H1 (cell line): ENCODE data around the gene METTL21C. TPM values are rescaled to one million over a fixed set of nuclear protein-coding genes. Genes with fewer than 3 reads are reported as not detected.

Experiments
- CTCF ChIA-PET: fragments of 300-600 bp; sonication (Branson Sonifier 250); formaldehyde crosslinking; loops from one replicate; lab custom pipeline; 2021; ENCODE audit not compliant: partially characterized antibody; lab: Charles Lee
- POLR2A ChIA-PET: fragments of 300-600 bp; sonication (Branson Sonifier 250); formaldehyde crosslinking; loops from one replicate; lab custom pipeline; 2021; ENCODE audit warnings: inconsistent platforms; ENCODE audit not compliant: partially characterized antibody; lab: Charles Lee
- DNase-seq, 2 experiments: peaks; one replicate each; pipeline versions ENCODE4 v3.0.0 to v3.0.0-alpha.2; 2010 to 2022; ENCODE audit warnings: low spot score in 2 of 2, low read depth in 1 of 2, mixed read lengths in 1 of 2
- FAIRE-seq: peaks from 2 replicates; lab custom pipeline; 2011; peaks lifted over from hg19 to GRCh38; lab: Jason Lieb, UNC
- H2AFZ ChIP-seq: 2 replicates; pipeline ENCODE4 v1.8.1; 2012; ENCODE audit warnings: low read length, inconsistent platforms
- H2AK5ac ChIP-seq: 2 replicates; pipeline ENCODE4 v1.6.1; 2013; ENCODE audit warnings: low read depth, low read length
- H2BK120ac ChIP-seq: replicated peaks from 2 replicates; pipeline ENCODE3; 2013; ENCODE audit warnings: low read depth, low read length, inconsistent platforms
- H2BK12ac ChIP-seq: 2 replicates; pipeline ENCODE4 v1.6.1; 2013; ENCODE audit warnings: low read depth, low read length
- H2BK15ac ChIP-seq: 2 replicates; pipeline ENCODE4 v1.6.1; 2013; ENCODE audit warnings: low read length
- H2BK20ac ChIP-seq: 2 replicates; pipeline ENCODE4 v1.6.1; 2013; ENCODE audit warnings: low read length
- H2BK5ac ChIP-seq: 2 replicates; pipeline ENCODE4 v1.6.1; 2013; ENCODE audit warnings: low read depth, low read length
- H3K14ac ChIP-seq: 2 replicates; pipeline ENCODE4 v1.6.1; 2013; ENCODE audit warnings: inconsistent platforms; ENCODE audit not compliant: insufficient read length
- H3K18ac ChIP-seq: 2 replicates; pipeline ENCODE4 v1.6.1; 2013; ENCODE audit warnings: low read length; ENCODE audit errors: extremely low read depth
- H3K23ac ChIP-seq: 2 replicates; pipeline ENCODE4 v1.6.1; 2013; ENCODE audit warnings: inconsistent platforms; ENCODE audit not compliant: insufficient read length
- H3K23me2 ChIP-seq: 2 replicates; pipeline ENCODE4 v1.6.1; 2013; ENCODE audit warnings: low read depth, low read length
- H3K27ac ChIP-seq: 2 replicates; pipeline ENCODE4 v1.6.1; 2011; ENCODE audit warnings: low read depth, low read length, inconsistent platforms
- H3K27me3 ChIP-seq, 4 experiments: replicated peaks in 1 of 4; 1 replicate in 1 of 4; 2 replicates in 3 of 4; pipeline versions ENCODE4 v1.6.1 to v1.8.1; 2011 to 2013; ENCODE audit warnings: low read length in 3 of 4, mild to moderate bottlenecking in 3 of 4, inconsistent platforms in 2 of 4, mixed read lengths in 2 of 4, moderate library complexity in 1 of 4; ENCODE audit not compliant: control insufficient read depth in 3 of 4, insufficient read depth in 3 of 4; ENCODE audit errors: extremely low read depth in 1 of 4
- H3K36me3 ChIP-seq, 4 experiments: 2 replicates each; pipeline versions ENCODE4 v1.6.1 to v1.8.1; 2011 to 2013; ENCODE audit warnings: mild to moderate bottlenecking in 4 of 4, low read length in 3 of 4, moderate library complexity in 2 of 4, control low read depth in 1 of 4, inconsistent platforms in 1 of 4; ENCODE audit not compliant: insufficient read depth in 4 of 4, control insufficient read depth in 2 of 4
- H3K4ac ChIP-seq: replicated peaks from 2 replicates; pipeline ENCODE3; 2013; ENCODE audit warnings: low read length, low read depth, mixed read lengths, inconsistent platforms; ENCODE audit not compliant: insufficient read length
- H3K4me1 ChIP-seq, 4 experiments: replicated peaks in 1 of 4; 1 replicate in 1 of 4; 2 replicates in 3 of 4; pipeline versions ENCODE4 v1.6.1 to v1.8.1; 2011 to 2013; ENCODE audit warnings: low read length in 3 of 4, inconsistent platforms in 2 of 4, mixed read lengths in 1 of 4; ENCODE audit not compliant: insufficient read depth in 4 of 4, control insufficient read depth in 3 of 4
- H3K4me2 ChIP-seq, 2 experiments: 2 replicates each; pipeline versions ENCODE4 v1.6.1 to v1.8.1; 2011 to 2013; ENCODE audit warnings: low read depth in 2 of 2, low read length in 2 of 2, control low read depth in 1 of 2, inconsistent platforms in 1 of 2, mild to moderate bottlenecking in 1 of 2; ENCODE audit not compliant: insufficient read depth in 1 of 2
- H3K4me3 ChIP-seq, 4 experiments: fragments of 200-600, 300-600 bp in 1 of 4; sonication (generic), shearing (Covaris generic), sonication (Bioruptor Twin) in 1 of 4; 2 replicates each; pipeline versions ENCODE4 v1.5.1 to v1.8.1; 2011 to 2016; ENCODE audit warnings: low read length in 4 of 4, low read depth in 3 of 4, control low read depth in 2 of 4, inconsistent platforms in 2 of 4, mild to moderate bottlenecking in 2 of 4, mixed read lengths in 1 of 4, moderate library complexity in 1 of 4; ENCODE audit not compliant: insufficient read depth in 2 of 4; ENCODE audit errors: extremely low read depth in 1 of 4
- H3K56ac ChIP-seq: replicated peaks from 2 replicates; pipeline ENCODE3; 2013; ENCODE audit warnings: low read depth, mild to moderate bottlenecking, mixed read lengths, low read length, inconsistent platforms; ENCODE audit not compliant: insufficient read length
- H3K79me1 ChIP-seq: 2 replicates; pipeline ENCODE4 v1.6.1; 2013; ENCODE audit warnings: low read depth, low read length, control low read depth
- H3K79me2 ChIP-seq, 2 experiments: 2 replicates each; pipeline versions ENCODE4 v1.6.1 to v1.8.1; 2012 to 2013; ENCODE audit warnings: low read length in 2 of 2, mild to moderate bottlenecking in 2 of 2, inconsistent platforms in 1 of 2; ENCODE audit not compliant: insufficient read depth in 2 of 2, control insufficient read depth in 1 of 2
- H3K9ac ChIP-seq, 4 experiments: replicated peaks in 1 of 4; 1 replicate in 1 of 4; 2 replicates in 3 of 4; pipeline versions ENCODE4 v1.6.1 to v1.8.1; 2011 to 2013; ENCODE audit warnings: low read depth in 3 of 4, low read length in 3 of 4, control low read depth in 2 of 4, mild to moderate bottlenecking in 2 of 4, moderate library complexity in 2 of 4, inconsistent platforms in 1 of 4; ENCODE audit errors: extremely low read depth in 1 of 4
- H3K9me3 ChIP-seq, 2 experiments: 2 replicates each; pipeline versions ENCODE4 v1.6.1 to v1.8.1; 2012 to 2013; ENCODE audit warnings: mild to moderate bottlenecking in 2 of 2, moderate library complexity in 2 of 2, control low read depth in 1 of 2, inconsistent platforms in 1 of 2, low read depth in 1 of 2, low read length in 1 of 2, mixed read lengths in 1 of 2; ENCODE audit not compliant: insufficient read depth in 2 of 2
- H4K20me1 ChIP-seq, 2 experiments: replicated peaks in 1 of 2; 2 replicates each; pipeline versions ENCODE3 to v1.8.1; 2011 to 2013; ENCODE audit warnings: inconsistent platforms in 2 of 2, low read length in 2 of 2, mild to moderate bottlenecking in 1 of 2; ENCODE audit not compliant: insufficient read depth in 2 of 2, control insufficient read depth in 1 of 2
- H4K5ac ChIP-seq: 2 replicates; pipeline ENCODE4 v1.6.1; 2013; ENCODE audit warnings: low read length, low read depth, mixed read lengths, inconsistent platforms; ENCODE audit not compliant: insufficient read length
- H4K8ac ChIP-seq: 2 replicates; pipeline ENCODE4 v1.8.0; 2013; ENCODE audit warnings: mild to moderate bottlenecking, moderate library complexity, low read length, inconsistent platforms; ENCODE audit not compliant: insufficient read depth; ENCODE audit errors: extremely low read depth
- H4K91ac ChIP-seq: replicated peaks from 2 replicates; pipeline ENCODE3; 2013; ENCODE audit warnings: low read length, mixed read lengths, inconsistent platforms; ENCODE audit not compliant: insufficient read length
- CBX8 ChIP-seq: fragments of 300-800, 300-1000 bp; sonication (generic); IDR thresholded peaks from 2 replicates; pipeline ENCODE4 v1.7.1; 2016; ENCODE audit warnings: low read depth, low read length, borderline replicate concordance
- RAD21 ChIP-seq, 2 experiments: IDR thresholded peaks in 1 of 2; conservative IDR thresholded peaks in 1 of 2; 2 replicates each; pipeline ENCODE4 v1.6.1; 2011; ENCODE audit warnings: low read depth in 2 of 2, low read length in 2 of 2, improper control_type of control experiment in 1 of 2, inconsistent platforms in 1 of 2, mild to moderate bottlenecking in 1 of 2, moderate library complexity in 1 of 2
- WGBS, 2 experiments: shearing (Covaris generic) in 1 of 2; methylation state at CpG; one replicate each; pipeline versions ENCODE4 v1.1.6 to v1.1.7; 2013 to 2015; ENCODE audit warnings: low lambda C conversion rate in 2 of 2, mixed read lengths in 2 of 2, inconsistent platforms in 1 of 2, low coverage in 1 of 2, missing lambda C conversion rate in 1 of 2; ENCODE audit not compliant: insufficient replicate concordance in 2 of 2, insufficient coverage in 1 of 2, insufficient read length in 1 of 2; ENCODE audit errors: extremely low coverage in 1 of 2, missing lambda C conversion rate in 1 of 2; 5-methylcytosine and 5-hydroxymethylcytosine counted together
- polyA plus RNA-seq, 7 experiments: library from polyadenylated mRNA; depleted of rRNA in 3 of 7; stranded (reverse) in 5 of 7; unstranded in 2 of 7; fragments of >200 nt in 5 of 7; fragments of 200-250 nt in 2 of 7; gene quantifications; 1 replicate in 5 of 7; 2 replicates in 1 of 7; 4 replicates in 1 of 7; pipeline versions ENCODE4 v1.2.1 to v1.2.3, GENCODE V29; 2011 to 2013; ENCODE audit warnings: missing spikeins in 2 of 7, mixed read lengths in 2 of 7
- total RNA-seq: library from RNA; stranded (reverse); fragmentation: NEBNext Ultra II Directional; extraction: Animal tissue kit (Norgen Biotek cat#: 25700); gene quantifications from 2 replicates; pipeline ENCODE4 v1.2.1, GENCODE V29; 2021

Gene METTL21C
- total and polyA plus RNA-seq, 2 of the 8 experiments (the other 6 are each of a cell fraction or from before 2014, with no cell fraction given): not detected

GRCh38 chr13:102724923-102725322, 30.1 kb upstream of the METTL21C start:
- H4K20me1 ChIP-seq: no peaks in the 10 kb centered on the region
- no peaks in the 10 kb centered on the region for H3K9me3 ChIP-seq
- H2BK120ac ChIP-seq: no peak overlapping the region
- H2BK12ac ChIP-seq: no peak overlapping the region
- no peaks in the 10 kb centered on the region for H3K27me3 ChIP-seq
- no peak overlapping the region for H4K91ac ChIP-seq
- H3K27ac ChIP-seq: no peak overlapping the region
- H3K18ac ChIP-seq: no peak overlapping the region
- H3K4ac ChIP-seq: no peak overlapping the region
- ChIA-PET CTCF (interaction anchor here (0.6 to 1.7 kb wide), 5 partner anchors 10 to 519 kb away, joined by 3 to 5 read pairs (median 5); no protein-coding TSS in a partner anchor), POLR2A (no interaction called here)
- no peaks in the 10 kb centered on the region for H3K79me1 ChIP-seq
- no peak overlapping the region for H3K4me3 ChIP-seq
- H2AFZ ChIP-seq: no peak overlapping the region
- no peaks in the 10 kb centered on the region for H3K79me2 ChIP-seq
- H3K4me1 ChIP-seq: no peaks in the 10 kb centered on the region
- H3K23ac ChIP-seq: no peak overlapping the region
- H3K23me2 ChIP-seq: peaks cover 2% of the 10 kb centered on the region; the same call in 1 of the 2 replicates
- H3K14ac ChIP-seq: no peak overlapping the region
- H2BK5ac ChIP-seq: no peak overlapping the region
- H4K8ac ChIP-seq: no peak overlapping the region
- FAIRE-seq: no peak
- H3K56ac ChIP-seq: no peak overlapping the region
- H2BK15ac ChIP-seq: no peak overlapping the region
- no peaks in the 10 kb centered on the region for H3K36me3 ChIP-seq
- H2AK5ac ChIP-seq: no peak overlapping the region
- no peak overlapping the region for H4K5ac ChIP-seq
- DNase-seq: no peak
- H3K4me2 ChIP-seq: no peak overlapping the region
- TF ChIP-seq RAD21 (IDR thresholded peaks at IDR 0.05 in 1 of 2, conservative IDR thresholded peaks at IDR 0.05 in 1 of 2; ENCODE audit: low read depth in 2 of 2, low read length in 2 of 2) (peak; percentile 29 to 39; a peak in 3 of 4 replicates), CBX8 (no peak)
- TF ChIP-seq, all 59 proteins: peak for 1
- H3K9ac ChIP-seq: no peak overlapping the region
- H2BK20ac ChIP-seq: no peak overlapping the region
- 95% methylated on average over 6 of the region's 6 CpGs; no CpG with 5 or more reads in 1 of the 2 experiments for WGBS, 2 experiments
